ENCODE results near the gene MKRN3. TPM values are rescaled to one million over a fixed set of nuclear protein-coding genes. Genes with fewer than 3 reads are reported as not detected.

Gene MKRN3
- total RNA-seq, 1 donor from 2014 or later = 0.63 TPM

- intact Hi-C loops (cut with micrococcal nuclease) = no loop called here
- Histone ChIP-seq H3K27me3 (ENCODE audit: low read depth) (no peaks in the 10 kb centered on the region), H3K9me3 (replicated peaks) (no peaks in the 10 kb centered on the region), H3K4me1 (no peaks in the 10 kb centered on the region), H3K4me3 (no peak overlapping the region), H3K36me3 (no peaks in the 10 kb centered on the region), H3K27ac (replicated peaks) (no peak overlapping the region)
- DNase-seq = no peak
- TF ChIP-seq CTCF (IDR thresholded peaks at IDR 0.05; ENCODE audit: borderline replicate concordance) = no peak
These were observed 33.5 kb upstream of the MKRN3 start for GRCh38 chr15:23532024-23532423.

GRCh38 chr15:23536659-23537058 is 28.8 kb upstream of the MKRN3 start:
- no peak for DNase-seq
- Histone ChIP-seq H3K36me3 (no peaks in the 10 kb centered on the region), H3K4me3 (no peak overlapping the region), H3K9me3 (replicated peaks) (no peaks in the 10 kb centered on the region), H3K27me3 (ENCODE audit: low read depth) (no peaks in the 10 kb centered on the region), H3K4me1 (no peaks in the 10 kb centered on the region), H3K27ac (replicated peaks) (no peak overlapping the region)
- intact Hi-C loops (cut with micrococcal nuclease) = no loop called here
- TF ChIP-seq CTCF (IDR thresholded peaks at IDR 0.05; ENCODE audit: borderline replicate concordance) = no peak

GRCh38 chr15:23538648-23539047 is 26.8 kb upstream of the MKRN3 start:
- Histone ChIP-seq H3K4me1 (no peaks in the 10 kb centered on the region), H3K4me3 (no peak overlapping the region), H3K27ac (replicated peaks) (no peak overlapping the region), H3K9me3 (replicated peaks) (no peaks in the 10 kb centered on the region), H3K27me3 (ENCODE audit: low read depth) (no peaks in the 10 kb centered on the region), H3K36me3 (no peaks in the 10 kb centered on the region)
- no peak for TF ChIP-seq CTCF (IDR thresholded peaks at IDR 0.05; ENCODE audit: borderline replicate concordance)
- no peak for DNase-seq
- intact Hi-C loops (cut with micrococcal nuclease) = no loop called here

GRCh38 chr15:23539892-23540291 is 25.6 kb upstream of the MKRN3 start:
- DNase-seq = no peak
- Histone ChIP-seq H3K27me3 (ENCODE audit: low read depth) (no peaks in the 10 kb centered on the region), H3K4me3 (no peak overlapping the region), H3K27ac (replicated peaks) (no peak overlapping the region), H3K36me3 (no peaks in the 10 kb centered on the region), H3K9me3 (replicated peaks) (no peaks in the 10 kb centered on the region), H3K4me1 (no peaks in the 10 kb centered on the region)
- TF ChIP-seq CTCF (IDR thresholded peaks at IDR 0.05; ENCODE audit: borderline replicate concordance) = no peak
- intact Hi-C loops (cut with micrococcal nuclease) = no loop called here

GRCh38 chr15:23546158-23546557 is 19.3 kb upstream of the MKRN3 start:
- no peaks in the 10 kb centered on the region for H3K4me1 ChIP-seq
- intact Hi-C loops (cut with micrococcal nuclease) = no loop called here
- H3K9me3 ChIP-seq (replicated peaks) = no peaks in the 10 kb centered on the region
- H3K27ac ChIP-seq (replicated peaks) = no peak overlapping the region
- no peaks in the 10 kb centered on the region for H3K27me3 ChIP-seq (ENCODE audit: low read depth)
- no peak for TF ChIP-seq CTCF (IDR thresholded peaks at IDR 0.05; ENCODE audit: borderline replicate concordance)
- H3K4me3 ChIP-seq = no peak overlapping the region
- H3K36me3 ChIP-seq = no peaks in the 10 kb centered on the region
- no peak for DNase-seq

GRCh38 chr15:23548071-23548470 is 17.4 kb upstream of the MKRN3 start:
- H3K4me3 ChIP-seq = no peak overlapping the region
- no peak for DNase-seq
- no peaks in the 10 kb centered on the region for H3K36me3 ChIP-seq
- intact Hi-C loops (cut with micrococcal nuclease) = no loop called here
- no peaks in the 10 kb centered on the region for H3K4me1 ChIP-seq
- H3K27me3 ChIP-seq (ENCODE audit: low read depth) = no peaks in the 10 kb centered on the region
- TF ChIP-seq CTCF (IDR thresholded peaks at IDR 0.05; ENCODE audit: borderline replicate concordance) = no peak
- no peaks in the 10 kb centered on the region for H3K9me3 ChIP-seq (replicated peaks)
- no peak overlapping the region for H3K27ac ChIP-seq (replicated peaks)

Measured in left ventricle myocardium inferior (tissue), 1 donor.